Loucy (cell line): ENCODE results near the gene EEF1AKMT2.

ENCODE experiments used
- H2AFZ ChIP-seq: fragments of 200-600 bp; sonication (generic); 2 replicates; pipeline ENCODE4 v1.6.0; 2016; ENCODE audit warnings: antibody characterized with exemption, mild to moderate bottlenecking, low read length, moderate library complexity
- H3F3A ChIP-seq: fragments of 200-600 bp; 2 replicates; pipeline ENCODE4 v1.6.0; 2016; ENCODE audit warnings: antibody characterized with exemption, low read depth, mild to moderate bottlenecking
- H3K27me3 ChIP-seq: fragments of 200-600 bp; sonication (generic); 2 replicates; pipeline ENCODE4 v1.6.1; 2014; ENCODE audit warnings: low read length, mild to moderate bottlenecking; ENCODE audit not compliant: insufficient read depth, poor library complexity, severe bottlenecking
- H3K36me3 ChIP-seq: fragments of 200-600 bp; sonication (generic); 2 replicates; pipeline ENCODE4 v1.6.1; 2016; ENCODE audit warnings: low read length; ENCODE audit not compliant: insufficient read depth
- H3K4me1 ChIP-seq: fragments of 200-600 bp; sonication (generic); 2 replicates; pipeline ENCODE4 v1.5.1; 2014; ENCODE audit warnings: low read length, mild to moderate bottlenecking; ENCODE audit not compliant: insufficient read depth, poor library complexity, severe bottlenecking
- H3K4me2 ChIP-seq: fragments of 200-600 bp; sonication (generic); 2 replicates; pipeline ENCODE4 v1.6.0; 2014; ENCODE audit warnings: antibody characterized with exemption, low read length, low read depth, mild to moderate bottlenecking; ENCODE audit not compliant: poor library complexity, severe bottlenecking
- H3K4me3 ChIP-seq: fragments of 200-600 bp; sonication (generic); 2 replicates; pipeline ENCODE4 v1.5.1; 2014; ENCODE audit warnings: low read length, mild to moderate bottlenecking, mixed read lengths; ENCODE audit not compliant: poor library complexity, severe bottlenecking
- H3K79me2 ChIP-seq: fragments of 200-600 bp; sonication (generic); 2 replicates; pipeline ENCODE4 v1.6.1; 2014; ENCODE audit warnings: low read length; ENCODE audit not compliant: insufficient read depth
- H3K9ac ChIP-seq: fragments of 200-600 bp; sonication (generic); 2 replicates; pipeline ENCODE4 v1.6.0; 2014; ENCODE audit warnings: mild to moderate bottlenecking, low read depth, low read length, moderate library complexity; ENCODE audit not compliant: poor library complexity, severe bottlenecking
- H3K9me2 ChIP-seq: fragments of 200-600 bp; sonication (generic); replicated peaks from 2 replicates; pipeline ENCODE4 v1.6.1; 2016; ENCODE audit warnings: low read depth, low read length, mixed read lengths
- H3K9me3 ChIP-seq: fragments of 200-600 bp; sonication (generic); 2 replicates; pipeline ENCODE4 v1.6.1; 2014; ENCODE audit warnings: mild to moderate bottlenecking, antibody characterized with exemption, low read length, low read depth; ENCODE audit not compliant: insufficient read depth
- H4K20me1 ChIP-seq: fragments of 200-600 bp; sonication (generic); 2 replicates; pipeline ENCODE4 v1.6.0; 2014; ENCODE audit warnings: antibody characterized with exemption, low read length, mild to moderate bottlenecking; ENCODE audit not compliant: insufficient read depth, poor library complexity, severe bottlenecking
- CTCF ChIP-seq: fragments of 200-600 bp; sonication (generic); conservative IDR thresholded peaks from 2 replicates; pipeline ENCODE4 v1.5.1; 2014; ENCODE audit warnings: mild to moderate bottlenecking, antibody characterized with exemption, low read length
- EZH2phosphoT487 ChIP-seq: fragments of 200-600 bp; IDR thresholded peaks from 2 replicates; pipeline ENCODE4 v1.6.1; 2018; ENCODE audit warnings: antibody characterized with exemption, mild to moderate bottlenecking, moderate library complexity, borderline replicate concordance

The EEF1AKMT2 gene

GRCh38 chr10:124830445-124830844 is 38.8 kb upstream of the EEF1AKMT2 start:
- H3K9me3 ChIP-seq, result no peaks in the 10 kb centered on the region
- no peaks in the 10 kb centered on the region for H3F3A ChIP-seq
- H3K27me3 ChIP-seq, result no peaks in the 10 kb centered on the region
- H2AFZ ChIP-seq, result no peak overlapping the region
- peaks cover 73% of the 10 kb centered on the region; the same call in 1 of the 2 replicates for H3K36me3 ChIP-seq
- H3K9me2 ChIP-seq, result no peaks in the 10 kb centered on the region
- no peaks in the 10 kb centered on the region for H3K4me1 ChIP-seq
- no peaks in the 10 kb centered on the region for H4K20me1 ChIP-seq
- H3K79me2 ChIP-seq, result no peaks in the 10 kb centered on the region
- H3K4me3 ChIP-seq, result no peak overlapping the region
- no peak overlapping the region for H3K9ac ChIP-seq
- H3K4me2 ChIP-seq, result no peak overlapping the region
- TF ChIP-seq CTCF (no peak), EZH2phosphoT487 (no peak)

GRCh38 chr10:124829447-124830115 is 37.9 kb upstream of the EEF1AKMT2 start:
- no peak overlapping the region for H2AFZ ChIP-seq
- H3K9me3 ChIP-seq, result no peaks in the 10 kb centered on the region
- H3K4me3 ChIP-seq, result no peak overlapping the region
- no peak for TF ChIP-seq CTCF
- TF ChIP-seq EZH2phosphoT487, result no peak
- peaks cover 64% of the 10 kb centered on the region; the same call in 1 of the 2 replicates for H3K36me3 ChIP-seq
- H3K79me2 ChIP-seq, result no peaks in the 10 kb centered on the region
- no peaks in the 10 kb centered on the region for H4K20me1 ChIP-seq
- no peaks in the 10 kb centered on the region for H3K27me3 ChIP-seq
- H3K9me2 ChIP-seq, result no peaks in the 10 kb centered on the region
- H3K4me1 ChIP-seq, result no peaks in the 10 kb centered on the region
- no peak overlapping the region for H3K9ac ChIP-seq
- no peaks in the 10 kb centered on the region for H3F3A ChIP-seq
- no peak overlapping the region for H3K4me2 ChIP-seq

- Histone ChIP-seq H3K27me3 (no peaks in the 10 kb centered on the region), H3K4me2 (no peak overlapping the region), H2AFZ (no peak overlapping the region), H3F3A (no peaks in the 10 kb centered on the region), H3K36me3 (peaks cover 48% of the 10 kb centered on the region; the same call in 1 of the 2 replicates), H3K9ac (no peak overlapping the region), H3K9me2 (no peaks in the 10 kb centered on the region), H3K4me1 (no peaks in the 10 kb centered on the region), H3K4me3 (no peak overlapping the region), H3K79me2 (no peaks in the 10 kb centered on the region), H4K20me1 (no peaks in the 10 kb centered on the region), H3K9me3 (no peaks in the 10 kb centered on the region)
- TF ChIP-seq EZH2phosphoT487 (no peak), CTCF (peak; percentile 67)
Measured at GRCh38 chr10:124827474-124827873, 35.8 kb upstream of the EEF1AKMT2 start.
